CD4-positive, CD25-positive, alpha-beta regulatory T cell (primary cell): ENCODE data around the gene DNMT3L. TPM values are rescaled to one million over a fixed set of nuclear protein-coding genes. Genes with fewer than 3 reads are reported as not detected.

ENCODE experiments used
- ATAC-seq, 2 donors: fragments of 150-1000 bp; cut with Tn5 transposase; one replicate each; pipeline ENCODE4 v1.10.0; 2021; ENCODE audit warnings: low read depth in 2 of 2, moderate number of reproducible peaks in 2 of 2, moderate library complexity in 1 of 2
- DNase-seq, 3 donors: peaks; one replicate each; pipeline versions ENCODE4 v3.0.0 to v3.0.0-alpha.2; 2012 to 2022; ENCODE audit warnings: mixed read lengths in 1 of 3
- H3K27ac ChIP-seq: one replicate; pipeline ENCODE4 v1.7.0; 2013; ENCODE audit warnings: mild to moderate bottlenecking, low read length; ENCODE audit not compliant: insufficient read depth, poor library complexity, severe bottlenecking
- H3K27me3 ChIP-seq: one replicate; pipeline ENCODE4 v1.7.0; 2013; ENCODE audit warnings: low read length; ENCODE audit not compliant: control insufficient read depth, insufficient read depth
- H3K36me3 ChIP-seq: one replicate; pipeline ENCODE4 v1.7.0; 2013; ENCODE audit warnings: mild to moderate bottlenecking, low read length, moderate library complexity; ENCODE audit not compliant: control insufficient read depth, insufficient read depth
- H3K4me1 ChIP-seq: 2 replicates; pipeline ENCODE4 v1.7.0; 2013; ENCODE audit warnings: mild to moderate bottlenecking, low read length; ENCODE audit not compliant: insufficient read depth, control insufficient read depth, poor library complexity, severe bottlenecking
- H3K4me3 ChIP-seq: one replicate; pipeline ENCODE4 v1.7.0; 2013; ENCODE audit warnings: low read depth, mild to moderate bottlenecking, low read length, moderate library complexity
- H3K9me3 ChIP-seq, 2 experiments: 1 replicate in 1 of 2; 2 replicates in 1 of 2; pipeline ENCODE4 v1.7.0; 2013; ENCODE audit warnings: low read length in 2 of 2, mild to moderate bottlenecking in 1 of 2, moderate library complexity in 1 of 2; ENCODE audit not compliant: control insufficient read depth in 2 of 2
- H3K27ac Mint-ChIP-seq, 3 donors: one replicate each; pipeline ENCODE4 v1.8.0; 2020 to 2022; ENCODE audit warnings: mild to moderate bottlenecking in 3 of 3, mixed read lengths in 3 of 3, moderate library complexity in 2 of 3
- H3K27me3 Mint-ChIP-seq: one replicate; pipeline ENCODE4 v1.8.0; 2022; ENCODE audit warnings: mild to moderate bottlenecking, mixed read lengths
- H3K36me3 Mint-ChIP-seq: one replicate; pipeline ENCODE4 v1.8.0; 2020; ENCODE audit warnings: mixed read lengths
- H3K4me1 Mint-ChIP-seq, 4 donors: one replicate each; pipeline ENCODE4 v1.8.0; 2020 to 2022; ENCODE audit warnings: mixed read lengths in 4 of 4, mild to moderate bottlenecking in 1 of 4
- H3K4me3 Mint-ChIP-seq, 4 donors: one replicate each; pipeline ENCODE4 v1.8.0; 2020 to 2022; ENCODE audit warnings: mild to moderate bottlenecking in 4 of 4, mixed read lengths in 4 of 4, moderate library complexity in 3 of 4
- H3K9me3 Mint-ChIP-seq, 7 donors: one replicate each; pipeline ENCODE4 v1.8.0; 2020 to 2022; ENCODE audit warnings: mixed read lengths in 7 of 7, mild to moderate bottlenecking in 3 of 7, moderate library complexity in 2 of 7
- polyA plus RNA-seq, 4 donors: library from polyadenylated mRNA; unstranded; fragments of 300-500 nt; fragmentation: Illumina TruSeq; gene quantifications; one replicate each; pipeline ENCODE4 v1.2.3, GENCODE V29; 2021
- total RNA-seq: library from RNA; stranded (reverse); gene quantifications from one replicate; pipeline ENCODE4 v1.2.3, GENCODE V29; 2022

The DNMT3L gene
- total and polyA plus RNA-seq, 5 donors from 2014 or later, result not detected

DNA sequence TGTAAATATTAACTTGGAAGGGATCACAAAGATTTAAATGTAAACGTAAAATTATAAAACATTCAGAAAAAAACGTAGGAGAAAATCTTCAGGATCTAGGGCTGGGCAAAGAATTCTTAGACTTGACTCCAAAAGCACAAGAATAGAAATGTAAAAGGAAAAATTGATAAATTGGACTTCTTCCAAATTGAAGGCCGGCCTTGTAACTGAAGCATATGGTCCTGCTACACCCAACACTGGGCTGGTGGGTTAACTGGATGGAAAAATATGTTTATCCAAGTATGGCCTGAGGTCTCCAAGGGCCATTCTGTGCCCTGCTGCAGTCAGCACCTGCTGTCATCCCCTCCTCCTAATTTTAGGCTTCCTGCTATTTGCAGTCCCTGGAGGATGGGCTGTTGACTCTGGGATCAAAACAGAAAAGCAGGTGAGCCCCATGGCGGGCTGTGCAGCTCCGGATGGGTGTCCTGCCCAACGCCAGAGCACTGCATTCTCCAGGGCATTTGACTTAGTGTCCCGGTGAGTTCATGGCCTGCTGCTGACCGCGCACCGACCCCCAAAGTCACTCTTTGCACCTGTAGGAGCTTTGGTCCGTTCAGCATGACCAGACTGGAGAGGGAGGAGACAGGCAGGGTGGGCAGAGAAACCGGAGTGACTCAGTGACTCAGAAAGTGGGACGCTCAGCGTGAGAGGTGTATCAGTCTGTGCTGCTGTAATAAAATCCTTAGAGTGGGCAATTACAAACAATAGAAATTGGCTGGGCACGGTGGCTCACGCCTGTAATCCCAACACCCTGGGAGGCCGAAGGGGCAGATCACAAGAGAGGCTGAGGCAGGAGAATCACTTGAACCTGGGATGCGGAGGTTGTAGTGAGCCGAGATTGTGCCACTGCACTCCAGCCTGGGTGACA, 17.9 kb upstream of the DNMT3L start:
- no peak for DNase-seq
- Mint-ChIP-seq H3K4me3 (no peak overlapping the region), H3K9me3 (no peaks in the 10 kb centered on the region), H3K27ac (no peak overlapping the region), H3K4me1 (peaks cover 0 to 2% (median 0%) of the 10 kb centered on the region in 4 donors), H3K27me3 (peaks cover 15% of the 10 kb centered on the region), H3K36me3 (no peaks in the 10 kb centered on the region)
- H3K4me3 ChIP-seq, result no peak overlapping the region
- no peaks in the 10 kb centered on the region for H3K27me3 ChIP-seq
- H3K27ac ChIP-seq, result no peak overlapping the region
- ATAC-seq, result no peak
- no peaks in the 10 kb centered on the region for H3K36me3 ChIP-seq
- H3K4me1 ChIP-seq, result no peaks in the 10 kb centered on the region
- H3K9me3 ChIP-seq, result no peaks in the 10 kb centered on the region

GRCh38 chr21:44275041-44275440, 13.3 kb upstream of the DNMT3L start:
- H3K9me3 Mint-ChIP-seq, result no peaks in the 10 kb centered on the region
- Histone ChIP-seq H3K4me1 (no peaks in the 10 kb centered on the region), H3K9me3 (no peaks in the 10 kb centered on the region), H3K36me3 (no peaks in the 10 kb centered on the region), H3K27ac (no peak overlapping the region), H3K27me3 (no peaks in the 10 kb centered on the region), H3K4me3 (no peak overlapping the region)
- H3K4me1 Mint-ChIP-seq, result no peaks in the 10 kb centered on the region
- H3K4me3 Mint-ChIP-seq, result no peak overlapping the region
- DNase-seq (no peak), ATAC-seq (no peak)
- H3K36me3 Mint-ChIP-seq, result no peaks in the 10 kb centered on the region
- no peak overlapping the region for H3K27ac Mint-ChIP-seq
- H3K27me3 Mint-ChIP-seq, result peaks cover 13% of the 10 kb centered on the region

GRCh38 chr21:44273046-44273445, 11.3 kb upstream of the DNMT3L start:
- DNase-seq, result no peak
- Histone ChIP-seq H3K4me3 (no peak overlapping the region), H3K27me3 (no peaks in the 10 kb centered on the region), H3K9me3 (no peaks in the 10 kb centered on the region), H3K4me1 (no peaks in the 10 kb centered on the region), H3K27ac (no peak overlapping the region), H3K36me3 (no peaks in the 10 kb centered on the region)
- H3K27ac Mint-ChIP-seq, result no peak overlapping the region
- no peaks in the 10 kb centered on the region for H3K9me3 Mint-ChIP-seq
- H3K36me3 Mint-ChIP-seq, result no peaks in the 10 kb centered on the region
- peaks cover 8% of the 10 kb centered on the region for H3K27me3 Mint-ChIP-seq
- ATAC-seq, result no peak
- no peak overlapping the region for H3K4me3 Mint-ChIP-seq
- H3K4me1 Mint-ChIP-seq, result peaks cover 0 to 5% (median 0%) of the 10 kb centered on the region in 4 donors

DNA sequence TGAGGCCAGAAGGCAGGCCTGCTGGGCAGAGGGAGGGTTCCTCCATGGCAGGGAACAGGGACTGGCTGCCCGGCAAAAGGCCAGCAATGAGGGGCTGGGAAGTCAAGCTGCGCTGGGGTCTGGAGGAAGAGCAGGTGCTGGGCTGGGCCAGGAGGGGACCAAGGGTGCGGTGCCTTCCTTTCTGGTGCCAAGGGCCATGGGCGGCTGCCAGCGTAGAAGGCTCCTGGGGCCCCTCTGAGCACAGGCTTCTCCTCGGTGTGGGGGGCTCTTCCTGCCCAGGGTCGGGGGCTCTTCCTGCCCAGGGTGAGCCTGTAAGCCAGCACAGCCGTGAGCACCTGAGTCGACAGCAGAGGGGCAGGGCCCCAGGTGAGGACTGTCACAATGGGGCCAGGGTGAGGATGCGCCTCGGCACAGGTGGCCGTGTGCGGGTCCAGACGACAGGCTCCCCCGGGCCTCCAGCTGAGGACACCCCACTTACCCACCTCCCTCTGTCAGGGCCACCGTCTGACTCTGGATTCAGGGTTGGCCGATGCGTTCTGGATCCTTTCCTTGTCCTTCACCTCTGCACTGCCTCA, 10.7 kb upstream of the DNMT3L start:
- no peaks in the 10 kb centered on the region for H3K27me3 ChIP-seq
- ATAC-seq (no peak), DNase-seq (no peak)
- Mint-ChIP-seq H3K27me3 (peaks cover 8% of the 10 kb centered on the region), H3K9me3 (no peaks in the 10 kb centered on the region), H3K4me1 (peaks cover 0 to 5% (median 0%) of the 10 kb centered on the region in 4 donors), H3K27ac (no peak overlapping the region), H3K4me3 (no peak overlapping the region), H3K36me3 (no peaks in the 10 kb centered on the region)
- H3K9me3 ChIP-seq, result no peaks in the 10 kb centered on the region
- H3K4me3 ChIP-seq, result no peak overlapping the region
- no peaks in the 10 kb centered on the region for H3K4me1 ChIP-seq
- H3K36me3 ChIP-seq, result no peaks in the 10 kb centered on the region
- H3K27ac ChIP-seq, result no peak overlapping the region

GRCh38 chr21:44271558-44272283, 10.0 kb upstream of the DNMT3L start:
- no peak overlapping the region for H3K27ac ChIP-seq
- peaks cover 8% of the 10 kb centered on the region for H3K27me3 Mint-ChIP-seq
- no peaks in the 10 kb centered on the region for H3K9me3 ChIP-seq
- H3K36me3 Mint-ChIP-seq, result no peaks in the 10 kb centered on the region
- H3K4me1 ChIP-seq, result no peaks in the 10 kb centered on the region
- no peak overlapping the region for H3K4me3 ChIP-seq
- peaks cover 0 to 5% (median 0%) of the 10 kb centered on the region in 4 donors for H3K4me1 Mint-ChIP-seq
- no peak overlapping the region for H3K27ac Mint-ChIP-seq
- no peaks in the 10 kb centered on the region for H3K27me3 ChIP-seq
- no peaks in the 10 kb centered on the region for H3K36me3 ChIP-seq
- no peak for DNase-seq
- no peaks in the 10 kb centered on the region for H3K9me3 Mint-ChIP-seq
- no peak for ATAC-seq
- H3K4me3 Mint-ChIP-seq, result no peak overlapping the region

DNA sequence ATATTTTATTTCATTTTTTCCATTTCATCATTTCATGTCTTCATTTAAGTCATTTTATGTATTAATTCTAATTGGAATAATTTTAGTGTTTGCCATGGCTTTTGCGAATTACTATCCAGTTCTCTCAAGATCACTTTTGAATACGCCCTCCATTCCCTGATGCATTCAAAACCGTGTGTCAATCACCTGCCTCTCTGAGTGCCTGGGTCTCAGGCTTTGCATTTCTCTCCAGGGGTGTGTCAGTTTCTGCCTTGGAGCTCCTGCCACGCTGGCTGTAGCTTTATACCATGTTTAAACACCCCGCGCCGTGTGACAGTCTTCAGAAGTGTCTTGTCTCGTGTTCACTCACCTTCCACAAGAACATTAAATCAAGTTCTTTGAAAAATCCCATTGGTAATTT, 7.4 kb upstream of the DNMT3L start:
- Histone ChIP-seq H3K27me3 (no peaks in the 10 kb centered on the region), H3K36me3 (no peaks in the 10 kb centered on the region), H3K4me3 (no peak overlapping the region), H3K9me3 (no peaks in the 10 kb centered on the region), H3K27ac (no peak overlapping the region), H3K4me1 (no peaks in the 10 kb centered on the region)
- Mint-ChIP-seq H3K4me3 (no peak overlapping the region), H3K27me3 (no peaks in the 10 kb centered on the region), H3K36me3 (no peaks in the 10 kb centered on the region), H3K27ac (peak overlapping the region in 1 of 3 donors; percentile 4), H3K9me3 (no peaks in the 10 kb centered on the region), H3K4me1 (peaks cover 0 to 5% (median 0%) of the 10 kb centered on the region in 4 donors)
- DNase-seq, result no peak
- ATAC-seq, result no peak

DNA sequence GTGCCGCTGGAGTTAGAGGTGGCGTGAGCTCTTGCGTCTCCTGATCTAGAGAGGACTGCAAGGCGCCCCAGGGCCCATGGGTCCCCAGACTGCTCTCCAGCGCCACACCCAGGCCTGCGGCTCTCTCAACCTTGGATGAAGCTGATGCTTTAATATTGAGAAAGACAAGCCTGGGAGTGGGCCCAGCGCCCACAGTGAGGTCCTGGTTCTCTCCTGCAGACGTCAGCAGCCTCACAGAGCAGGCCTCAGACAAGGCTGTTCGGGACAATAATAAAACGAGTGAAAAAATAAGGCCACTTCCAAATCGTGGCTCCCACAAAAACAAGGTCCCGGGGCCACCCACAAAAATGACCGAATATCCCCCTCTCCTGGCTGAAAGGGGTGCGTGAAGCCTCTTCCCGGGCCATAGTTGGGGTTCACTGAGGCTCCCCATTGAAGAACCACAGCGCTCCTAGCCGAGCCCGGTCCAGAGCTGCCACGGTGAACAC, 6.0 kb upstream of the DNMT3L start:
- no peaks in the 10 kb centered on the region for H3K36me3 ChIP-seq
- H3K4me3 ChIP-seq, result no peak overlapping the region
- DNase-seq, result peak in 2 of 3 donors; percentile 26 to 33
- Mint-ChIP-seq H3K36me3 (no peaks in the 10 kb centered on the region), H3K9me3 (no peaks in the 10 kb centered on the region), H3K4me1 (peaks cover 0 to 5% (median 0%) of the 10 kb centered on the region in 4 donors), H3K4me3 (no peak overlapping the region), H3K27me3 (no peaks in the 10 kb centered on the region), H3K27ac (peak overlapping the region in 1 of 3 donors; percentile 4)
- no peaks in the 10 kb centered on the region for H3K27me3 ChIP-seq
- H3K27ac ChIP-seq, result no peak overlapping the region
- H3K4me1 ChIP-seq, result no peaks in the 10 kb centered on the region
- peak; percentile 50 to 52 for ATAC-seq
- no peaks in the 10 kb centered on the region for H3K9me3 ChIP-seq
